Neuronal stem cell (in vitro differentiated cells): ENCODE measurements around the gene HERC4.

Experiments used
- DNase-seq: peaks from one replicate; pipeline ENCODE4 v3.0.0-alpha.2; 2013; ENCODE audit warnings: low spot score
- H2AFZ ChIP-seq: one replicate; pipeline ENCODE4 v1.6.1; 2013; ENCODE audit warnings: mild to moderate bottlenecking, low read length, inconsistent platforms
- H2AK5ac ChIP-seq: 2 replicates; pipeline ENCODE4 v1.6.1; 2013; ENCODE audit warnings: low read depth, mild to moderate bottlenecking, inconsistent platforms, low read length, moderate library complexity, mixed read lengths
- H2BK120ac ChIP-seq: 2 replicates; pipeline ENCODE4 v1.6.1; 2013; ENCODE audit warnings: low read depth, mild to moderate bottlenecking, inconsistent platforms, low read length, moderate library complexity, mixed read lengths
- H2BK12ac ChIP-seq: one replicate; pipeline ENCODE4 v1.6.1; 2013; ENCODE audit warnings: low read length, inconsistent platforms
- H2BK15ac ChIP-seq: 2 replicates; pipeline ENCODE4 v1.6.1; 2013; ENCODE audit warnings: mild to moderate bottlenecking, low read length, inconsistent platforms, mixed read lengths
- H2BK5ac ChIP-seq: one replicate; pipeline ENCODE4 v1.6.1; 2013; ENCODE audit warnings: inconsistent platforms, mild to moderate bottlenecking, low read length, moderate library complexity
- H3K14ac ChIP-seq: one replicate; pipeline ENCODE4 v1.6.1; 2013; ENCODE audit warnings: low read length, inconsistent platforms
- H3K18ac ChIP-seq: 2 replicates; pipeline ENCODE4 v1.6.1; 2013; ENCODE audit warnings: low read length, inconsistent platforms
- H3K23ac ChIP-seq: 2 replicates; pipeline ENCODE4 v1.6.1; 2013; ENCODE audit warnings: low read depth, mild to moderate bottlenecking, mixed read lengths, low read length, inconsistent platforms; ENCODE audit not compliant: poor library complexity
- H3K27ac ChIP-seq: replicated peaks from 3 replicates; pipeline ENCODE4 v1.5.1; 2013; ENCODE audit warnings: low read length, inconsistent platforms
- H3K27me3 ChIP-seq, 3 experiments: 2 replicates each; pipeline ENCODE4 v1.6.1; 2013; ENCODE audit warnings: low read length in 3 of 3, mild to moderate bottlenecking in 2 of 3, inconsistent platforms in 1 of 3, low read depth in 1 of 3, mixed read lengths in 1 of 3, moderate library complexity in 1 of 3; ENCODE audit not compliant: control insufficient read depth in 3 of 3, insufficient read depth in 3 of 3
- H3K36me3 ChIP-seq, 2 donors: replicated peaks in 1 of 2; 2 replicates each; pipeline ENCODE4 v1.6.1; 2013; ENCODE audit warnings: low read length in 2 of 2; ENCODE audit not compliant: control insufficient read depth in 2 of 2, insufficient read depth in 2 of 2
- H3K4ac ChIP-seq: 2 replicates; pipeline ENCODE4 v1.6.1; 2013; ENCODE audit warnings: inconsistent platforms, mild to moderate bottlenecking, low read length, moderate library complexity
- H3K4me1 ChIP-seq, 2 donors: 1 replicate in 1 of 2; 2 replicates in 1 of 2; pipeline ENCODE4 v1.6.1; 2013; ENCODE audit warnings: low read length in 2 of 2, low read depth in 1 of 2; ENCODE audit not compliant: control insufficient read depth in 2 of 2, insufficient read depth in 1 of 2
- H3K4me2 ChIP-seq: one replicate; pipeline ENCODE4 v1.6.1; 2013; ENCODE audit warnings: mild to moderate bottlenecking, low read length, inconsistent platforms; ENCODE audit not compliant: insufficient read depth, poor library complexity, severe bottlenecking
- H3K4me3 ChIP-seq, 2 donors: 2 replicates each; pipeline ENCODE4 v1.5.1; 2013; ENCODE audit warnings: low read length in 2 of 2, mild to moderate bottlenecking in 2 of 2, inconsistent platforms in 1 of 2, moderate library complexity in 1 of 2
- H3K79me1 ChIP-seq: one replicate; pipeline ENCODE4 v1.6.1; 2013; ENCODE audit warnings: low read depth, mild to moderate bottlenecking, inconsistent platforms, low read length, moderate library complexity
- H3K9ac ChIP-seq: one replicate; pipeline ENCODE4 v1.6.1; 2013; ENCODE audit warnings: mild to moderate bottlenecking, low read depth, low read length, inconsistent platforms; ENCODE audit not compliant: poor library complexity
- H3K9me3 ChIP-seq, 2 donors: replicated peaks in 1 of 2; 2 replicates each; pipeline versions ENCODE3 to v1.6.1; 2013; ENCODE audit warnings: low read length in 2 of 2, mild to moderate bottlenecking in 2 of 2, inconsistent platforms in 1 of 2, low read depth in 1 of 2, mixed read lengths in 1 of 2, moderate library complexity in 1 of 2; ENCODE audit not compliant: control insufficient read depth in 2 of 2, insufficient read depth in 1 of 2
- H4K8ac ChIP-seq: one replicate; pipeline ENCODE4 v1.6.1; 2013; ENCODE audit warnings: low read depth, mild to moderate bottlenecking, inconsistent platforms, low read length, moderate library complexity
- H4K91ac ChIP-seq: one replicate; pipeline ENCODE4 v1.6.1; 2013; ENCODE audit warnings: low read length, low read depth, mild to moderate bottlenecking, inconsistent platforms; ENCODE audit not compliant: poor library complexity
- WGBS, 2 donors: extraction: QIAGEN DNeasy Blood & Tissue Kit; methylation state at CpG; one replicate each; pipeline ENCODE4 v1.1.7; 2013; ENCODE audit warnings: missing lambda C conversion rate in 2 of 2, mixed read lengths in 1 of 2; ENCODE audit not compliant: insufficient read length in 2 of 2, insufficient replicate concordance in 1 of 2; ENCODE audit errors: extremely low coverage in 2 of 2; 5-methylcytosine and 5-hydroxymethylcytosine counted together

Gene HERC4

DNA sequence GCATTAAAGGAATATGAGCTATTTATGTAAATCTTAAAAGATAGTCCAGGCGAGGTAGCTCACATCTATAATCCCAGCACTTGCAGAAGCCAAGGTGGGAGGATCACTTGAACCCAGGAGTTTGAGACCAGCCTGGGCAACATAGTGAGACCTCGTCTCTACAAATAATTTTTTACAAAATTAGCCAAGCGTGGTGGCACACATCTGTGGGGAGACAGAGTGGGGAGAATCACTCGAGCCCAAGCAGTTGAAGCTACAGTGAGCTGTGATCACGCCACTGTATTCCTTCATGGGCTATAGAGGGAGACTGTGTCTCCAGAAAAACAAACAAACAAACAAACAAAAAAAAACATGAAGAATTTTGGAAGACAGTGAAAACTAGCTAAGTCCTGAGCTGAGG lies 28.4 kb downstream of the HERC4 start:
- Histone ChIP-seq H3K4me2 (no peak overlapping the region), H3K18ac (no peak overlapping the region), H3K36me3 (peaks cover 0 to 15% of the 10 kb centered on the region in 2 donors), H3K4me1 (no peaks in the 10 kb centered on the region), H2BK120ac (no peak overlapping the region), H2BK12ac (no peak overlapping the region), H2AK5ac (no peak overlapping the region), H2AFZ (no peak overlapping the region), H3K27ac (no peak overlapping the region), H2BK5ac (no peak overlapping the region), H3K4me3 (no peak overlapping the region), H2BK15ac (no peak overlapping the region), H3K27me3 (no peaks in the 10 kb centered on the region), H3K79me1 (no peaks in the 10 kb centered on the region), H4K8ac (no peak overlapping the region), H3K4ac (no peak overlapping the region), H3K14ac (no peak overlapping the region), H3K9me3 (no peaks in the 10 kb centered on the region), H4K91ac (no peak overlapping the region), H3K23ac (no peak overlapping the region), H3K9ac (no peak overlapping the region)
- WGBS, 2 donors: no CpG with 5 or more reads among the region's 5 CpGs
- no peak for DNase-seq

DNA sequence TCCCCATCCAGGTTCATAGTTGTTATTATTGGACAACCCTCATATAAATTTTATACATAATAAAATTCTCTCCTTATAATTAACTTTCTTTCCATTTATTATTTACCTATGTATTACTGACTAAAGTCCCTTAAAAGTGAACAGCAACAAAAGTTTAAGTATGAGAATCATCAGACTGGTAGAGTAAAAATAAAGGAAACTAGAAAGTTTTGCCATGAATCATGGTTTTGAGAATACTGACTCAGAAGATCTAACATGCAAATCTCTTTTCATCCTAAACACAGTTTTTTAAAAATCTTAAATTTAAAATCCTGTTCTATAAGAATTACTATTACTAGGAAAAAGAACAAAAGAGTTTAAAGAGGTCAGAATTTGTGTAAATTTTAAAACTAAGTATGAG lies 32.1 kb downstream of the HERC4 start:
- H2BK15ac ChIP-seq: no peak overlapping the region
- no peak overlapping the region for H2AFZ ChIP-seq
- no peak overlapping the region for H3K4ac ChIP-seq
- H3K14ac ChIP-seq: no peak overlapping the region
- no peak for DNase-seq
- no peaks in the 10 kb centered on the region for H3K27me3 ChIP-seq
- H3K9me3 ChIP-seq: no peaks in the 10 kb centered on the region
- no peak overlapping the region for H2BK12ac ChIP-seq
- no peaks in the 10 kb centered on the region for H3K79me1 ChIP-seq
- H3K27ac ChIP-seq: no peak overlapping the region
- H3K4me1 ChIP-seq: no peaks in the 10 kb centered on the region
- H3K4me2 ChIP-seq: no peak overlapping the region
- no peak overlapping the region for H2AK5ac ChIP-seq
- no peak overlapping the region for H3K9ac ChIP-seq
- no peak overlapping the region for H4K91ac ChIP-seq
- no peak overlapping the region for H3K4me3 ChIP-seq
- no peak overlapping the region for H2BK120ac ChIP-seq
- no peak overlapping the region for H2BK5ac ChIP-seq
- no peak overlapping the region for H3K23ac ChIP-seq
- H4K8ac ChIP-seq: no peak overlapping the region
- no peak overlapping the region for H3K18ac ChIP-seq
- H3K36me3 ChIP-seq: peaks cover 0 to 24% of the 10 kb centered on the region in 2 donors

DNA sequence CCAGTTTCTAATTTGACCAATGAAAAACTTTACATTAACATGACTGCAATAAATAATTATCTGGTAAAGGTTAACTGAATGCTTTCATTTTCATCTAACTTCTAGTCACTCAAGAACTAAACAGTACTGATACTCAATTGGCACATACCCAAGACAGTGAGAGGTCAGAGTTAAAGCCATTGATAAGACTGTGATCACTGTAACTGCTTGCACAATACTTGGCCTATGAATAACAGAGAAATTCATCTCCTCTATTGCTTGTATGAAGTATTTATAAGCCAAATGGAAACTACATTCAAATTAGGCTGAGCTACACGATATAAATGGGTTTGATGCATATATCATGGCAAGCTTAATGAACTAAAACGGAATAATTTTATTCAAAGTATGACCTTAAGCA lies 43.0 kb downstream of the HERC4 start:
- DNase-seq: no peak
- Histone ChIP-seq H3K36me3 (peaks cover 0 to 41% of the 10 kb centered on the region in 2 donors), H3K18ac (no peak overlapping the region), H3K27me3 (no peaks in the 10 kb centered on the region), H2BK120ac (no peak overlapping the region), H3K4ac (no peak overlapping the region), H4K8ac (no peak overlapping the region), H2BK12ac (no peak overlapping the region), H3K14ac (no peak overlapping the region), H3K4me2 (no peak overlapping the region), H3K4me3 (no peak overlapping the region), H2AK5ac (no peak overlapping the region), H3K4me1 (peaks cover 0 to 4% of the 10 kb centered on the region in 2 donors), H3K9ac (no peak overlapping the region), H3K9me3 (no peaks in the 10 kb centered on the region), H2BK5ac (no peak overlapping the region), H3K27ac (no peak overlapping the region), H3K79me1 (no peaks in the 10 kb centered on the region), H2AFZ (no peak overlapping the region), H4K91ac (no peak overlapping the region), H3K23ac (no peak overlapping the region), H2BK15ac (no peak overlapping the region)
- WGBS, 2 donors: no CpG with 5 or more reads among the region's 2 CpGs

DNA sequence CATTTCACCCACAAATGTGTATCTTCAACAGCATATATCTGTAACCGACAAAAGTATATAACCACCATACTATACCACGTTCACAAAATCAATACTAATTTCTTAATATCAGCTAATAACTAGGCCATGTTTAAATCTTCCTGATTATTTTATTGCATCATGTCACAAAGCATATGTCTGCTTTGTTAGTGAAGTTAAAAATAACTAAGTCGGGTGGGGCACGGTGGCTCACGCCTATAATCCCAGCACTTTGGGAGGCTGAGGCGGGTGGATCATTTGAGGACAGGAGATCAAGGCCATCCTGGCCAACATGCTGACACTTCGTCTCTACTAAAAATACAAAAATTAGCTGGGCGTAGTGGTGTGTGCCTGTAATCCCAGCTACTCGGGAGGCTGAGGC lies 47.7 kb downstream of the HERC4 start:
- H3K79me1 ChIP-seq: no peaks in the 10 kb centered on the region
- peaks cover 0 to 57% of the 10 kb centered on the region in 2 donors for H3K36me3 ChIP-seq
- no peak overlapping the region for H2BK15ac ChIP-seq
- 100% methylated on average over 1 to 2 of the region's 9 CpGs for WGBS, 2 donors
- no peak overlapping the region for H3K27ac ChIP-seq
- no peaks in the 10 kb centered on the region for H3K27me3 ChIP-seq
- no peak overlapping the region for H2AK5ac ChIP-seq
- no peak overlapping the region for H3K14ac ChIP-seq
- peaks cover 0 to 4% of the 10 kb centered on the region in 2 donors for H3K4me1 ChIP-seq
- H3K4ac ChIP-seq: no peak overlapping the region
- no peak overlapping the region for H3K9ac ChIP-seq
- peaks cover 0 to 4% of the 10 kb centered on the region in 2 donors for H3K9me3 ChIP-seq
- H2AFZ ChIP-seq: no peak overlapping the region
- no peak overlapping the region for H3K18ac ChIP-seq
- no peak overlapping the region for H3K4me2 ChIP-seq
- H2BK5ac ChIP-seq: no peak overlapping the region
- H3K23ac ChIP-seq: no peak overlapping the region
- no peak overlapping the region for H4K91ac ChIP-seq
- no peak for DNase-seq
- no peak overlapping the region for H4K8ac ChIP-seq
- H2BK12ac ChIP-seq: no peak overlapping the region
- no peak overlapping the region for H2BK120ac ChIP-seq
- H3K4me3 ChIP-seq: no peak overlapping the region
